Occipital lobe (tissue), 2 donors: ENCODE results near the gene DARS1. TPM values are rescaled to one million over a fixed set of nuclear protein-coding genes. Genes with fewer than 3 reads are reported as not detected.
"Not testable (repeated sequence)": the region's sequence is repeated elsewhere in the genome, so short reads cannot be mapped to it uniquely, and the experiment has no call there.

Experiments used
- DNase-seq: peaks from one replicate; lab custom pipeline; 2025; lab: John Stamatoyannopoulos, UW
- total RNA-seq: library from RNA; depleted of rRNA; stranded (reverse); fragments of >200 nt; gene quantifications from one replicate; pipeline ENCODE4 v1.2.3, GENCODE V29; 2014

The DARS1 gene
- total RNA-seq, 1 donor from 2014 or later = 68.0 TPM

DNA sequence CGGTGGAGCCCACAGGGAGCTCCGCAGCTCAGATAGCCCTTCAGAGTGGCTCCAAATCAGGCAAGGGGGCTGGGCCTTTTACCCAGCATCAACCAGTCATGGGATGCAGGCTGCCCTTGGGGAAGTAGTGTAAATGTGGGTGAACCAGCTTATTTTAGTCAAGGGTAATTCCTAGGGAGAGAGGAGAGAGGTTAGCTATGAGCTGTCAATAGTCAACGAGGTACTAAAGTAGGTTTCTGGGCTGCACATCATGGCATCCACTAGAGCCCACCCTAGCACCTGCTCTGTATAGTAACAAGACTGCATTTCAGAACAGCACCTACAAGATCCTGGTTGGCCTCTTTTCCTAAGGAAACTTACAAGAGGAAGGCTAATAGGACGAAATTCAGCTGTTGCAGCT, 99.7 kb downstream of the DARS1 start:
- no peak for DNase-seq

DNA sequence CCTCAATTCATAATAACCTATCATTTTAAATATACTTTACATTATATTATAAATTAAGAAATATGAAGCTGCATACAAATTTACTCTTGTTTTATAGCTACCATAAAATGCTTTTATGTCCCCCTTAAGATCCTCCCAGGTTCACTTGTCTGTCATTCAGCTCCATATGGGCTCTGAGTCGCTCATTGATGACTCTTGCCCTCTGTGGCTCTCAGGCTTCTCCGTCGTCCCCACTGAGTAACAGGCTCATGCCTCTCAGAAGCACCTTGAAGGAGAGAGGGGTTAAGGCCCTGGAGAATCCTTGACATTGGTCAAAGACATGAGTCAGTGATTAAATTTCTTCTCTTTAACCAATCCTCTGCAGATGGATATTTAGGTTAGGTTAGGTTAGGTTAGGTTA, 103.0 kb downstream of the DARS1 start:
- no peak for DNase-seq

DNA sequence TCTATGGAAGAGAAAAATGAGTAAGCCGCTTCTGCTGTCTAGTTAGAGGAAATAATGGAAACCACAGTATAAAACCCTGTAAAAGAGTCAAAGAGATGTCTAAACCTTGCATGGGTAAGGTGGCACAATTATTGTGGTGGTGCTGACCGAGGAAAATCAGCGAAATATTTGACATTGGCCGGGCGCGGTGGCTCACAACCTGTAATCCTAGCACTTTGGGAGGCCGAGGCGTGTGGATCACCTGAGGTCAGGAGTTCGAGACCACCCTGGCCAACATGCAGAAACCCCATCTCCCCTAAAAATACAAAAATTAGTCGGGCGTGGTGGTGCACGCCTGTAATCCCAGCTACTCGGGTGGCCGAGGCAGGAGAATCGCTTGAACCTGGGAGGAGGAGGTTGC, 108.7 kb downstream of the DARS1 start:
- DNase-seq = not testable (repeated sequence)

DNA sequence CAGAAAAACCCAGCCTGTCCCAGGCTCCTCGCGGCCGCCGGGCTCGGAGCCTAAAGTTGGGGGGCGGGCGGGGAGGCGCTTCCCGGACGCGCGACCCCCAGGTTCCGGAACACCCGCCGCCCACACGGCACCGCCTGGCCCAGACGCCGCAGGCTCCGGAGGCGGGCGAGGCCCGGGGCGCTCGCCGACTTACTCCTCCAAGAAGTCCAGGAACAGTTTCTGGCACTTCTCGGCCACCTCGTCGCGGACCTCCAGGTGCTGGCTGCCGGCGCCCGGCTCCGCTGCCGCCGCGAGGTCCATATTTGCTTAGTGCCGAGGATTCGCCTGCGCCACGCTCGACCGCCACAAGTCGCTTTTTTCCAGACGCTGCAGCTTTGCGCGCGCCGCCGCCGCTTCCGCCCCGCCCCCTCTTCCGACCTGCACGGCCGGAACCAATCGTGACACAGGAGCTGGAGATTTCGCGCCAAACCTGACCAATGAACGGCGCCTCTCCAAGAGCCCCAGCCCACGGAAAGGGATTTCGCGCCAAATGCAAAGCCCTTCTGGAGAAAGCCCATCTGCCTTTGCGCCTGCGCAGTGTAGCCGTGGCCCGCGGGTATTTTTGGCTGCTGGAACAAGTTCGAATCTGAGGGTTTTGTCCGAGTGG, 109.2 kb downstream of the DARS1 start, which contains the start of gene MCM6:
TSS of gene MCM6 (minus strand) at position 378 of the 646 bp plus-strand sequence. CDS start at position 300, 78 bp downstream.
- DNase-seq = peak; percentile 93

DNA sequence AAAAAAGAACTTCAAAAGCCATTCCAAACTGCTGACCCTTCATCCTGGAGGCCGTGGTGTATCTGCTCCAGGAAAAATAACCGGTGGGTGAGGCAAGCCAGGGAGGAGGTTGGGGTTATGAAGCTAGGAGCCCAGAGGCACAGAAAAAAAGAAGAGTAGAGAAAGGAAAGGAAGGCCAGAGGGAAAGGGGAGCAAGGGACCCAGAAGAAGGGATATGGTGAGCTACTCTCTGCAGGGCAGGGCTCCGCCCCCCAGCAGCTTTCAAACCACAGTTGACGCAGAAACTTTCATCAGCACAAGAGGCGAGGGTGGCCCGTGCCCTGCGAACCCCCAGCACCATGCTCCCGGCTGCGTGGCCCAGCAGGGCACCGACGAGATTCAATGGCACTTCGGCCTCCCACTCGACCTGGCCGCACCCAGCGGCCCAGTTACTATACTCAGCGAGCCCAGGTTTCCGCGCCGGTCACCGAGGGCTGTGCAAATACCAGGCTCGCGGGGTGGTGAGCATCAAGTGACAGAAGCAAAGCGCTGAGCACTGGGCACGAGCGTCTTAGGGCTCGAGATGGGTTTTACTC, 109.8 kb downstream of the DARS1 start:
- DNase-seq = peak; percentile 18

DNA sequence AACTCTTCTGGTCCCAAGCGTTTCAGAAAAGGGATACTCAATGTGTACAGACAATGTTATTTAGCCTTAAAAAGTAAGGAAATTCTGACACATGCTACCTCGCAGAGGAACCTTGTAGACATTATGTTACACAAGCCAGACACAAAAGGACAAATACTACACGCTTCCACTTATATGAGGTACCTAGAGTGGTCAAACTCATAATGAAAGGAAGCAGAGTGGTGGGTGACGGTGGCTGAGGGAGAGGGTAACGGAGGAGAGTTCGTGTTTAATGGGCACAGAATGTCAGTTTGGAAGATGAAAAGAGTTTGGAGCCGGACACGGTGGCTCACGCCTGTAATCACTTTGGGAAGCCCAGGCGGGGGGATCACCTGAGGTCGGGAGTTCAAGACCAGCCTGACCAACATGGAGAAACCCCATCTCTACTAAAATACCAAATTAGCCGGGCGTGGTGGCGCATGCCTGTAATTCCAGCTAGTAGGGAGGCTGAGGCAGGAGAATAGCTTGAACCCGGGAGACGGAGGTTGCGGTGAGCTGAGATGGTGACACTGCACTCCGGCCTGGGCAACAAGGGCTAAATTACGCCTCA, 110.6 kb downstream of the DARS1 start:
- no peak for DNase-seq

DNA sequence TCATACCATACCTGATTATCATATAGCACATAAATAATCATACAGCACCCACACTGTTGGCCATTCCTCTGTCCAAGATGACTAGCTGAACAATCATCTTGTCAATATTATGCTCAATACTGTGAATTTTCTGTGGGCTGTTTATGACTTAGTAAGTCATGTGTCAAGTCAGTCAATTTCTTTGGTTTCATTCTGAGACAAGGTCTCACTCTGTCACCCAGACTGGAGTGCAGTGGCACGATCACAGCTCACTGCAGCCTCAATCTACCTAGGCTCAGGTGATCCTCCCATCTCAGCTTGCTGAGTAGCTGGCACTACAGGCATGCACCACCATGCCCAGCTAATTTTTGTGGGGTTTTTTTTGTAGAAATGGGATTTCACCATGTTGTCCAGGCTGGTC, 114.9 kb downstream of the DARS1 start:
- DNase-seq = no peak

DNA sequence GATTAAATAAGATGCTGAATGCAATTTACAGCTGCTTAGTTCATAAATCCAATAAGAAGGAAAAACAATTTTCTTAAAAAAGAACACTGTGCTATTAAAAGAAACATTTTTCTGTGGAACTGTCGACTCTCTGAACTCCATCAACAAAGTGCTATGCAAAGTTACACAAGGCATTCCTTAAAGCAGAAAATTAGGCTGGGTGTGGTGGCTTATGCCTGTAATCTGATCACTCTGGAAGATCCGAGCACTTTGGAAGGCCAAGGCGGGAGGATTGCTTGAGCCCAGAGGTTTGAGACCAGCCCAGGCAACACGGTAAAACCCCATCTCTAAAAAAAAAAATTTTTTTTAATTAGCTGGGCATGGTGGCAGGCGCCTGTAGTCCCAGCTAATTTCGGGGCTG, 122.2 kb downstream of the DARS1 start:
- no peak for DNase-seq

DNA sequence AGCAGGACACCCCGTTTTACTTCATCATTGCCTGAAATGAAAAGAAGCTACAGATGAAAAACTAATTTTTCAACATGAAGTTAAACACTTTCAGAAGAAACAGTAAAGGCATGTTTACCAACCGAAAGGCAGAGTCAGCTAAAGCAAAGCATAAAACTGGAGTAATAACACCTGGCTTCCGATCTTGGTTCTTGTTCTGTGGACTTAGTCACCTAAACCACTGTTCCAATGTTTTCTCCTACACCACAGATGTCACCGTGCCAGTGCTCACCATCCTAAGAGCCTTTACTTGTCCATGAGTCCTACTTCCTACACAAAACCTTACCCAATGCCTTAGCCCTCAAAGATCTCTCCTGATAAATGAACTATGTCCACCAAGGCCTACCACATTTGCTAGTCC, 122.7 kb downstream of the DARS1 start:
- no peak for DNase-seq

Other genes with a start within 250 kb of the DARS1 start
- 90.8 TPM for gene UBXN4, start 243.8 kb downstream of the DARS1 start, total RNA-seq
- gene LCT, start 148.4 kb downstream of the DARS1 start, total RNA-seq = not detected
- 18.9 TPM for gene MCM6, start 109.2 kb downstream of the DARS1 start, total RNA-seq
- gene CXCR4, start 132.5 kb upstream of the DARS1 start, total RNA-seq = 115 TPM